OCI-LY7 (cell line): Measurements from ENCODE around the gene NPIPB8. TPM values are rescaled to one million over a fixed set of nuclear protein-coding genes. Genes with fewer than 3 reads are reported as not detected.
A peak's percentile ranks its signal among the peaks of the same experiment; 100 is the strongest.
"Not testable (repeated sequence)": the region's sequence is repeated elsewhere in the genome, so short reads cannot be mapped to it uniquely, and the experiment has no call there.

Experiments
- BruUV-seq: library from RNA; stranded (reverse); fragments of 400-500 nt; replicated peaks from 2 replicates; lab custom pipeline; 2021; lab: Mats Ljungman, UMichigan
- CTCF ChIA-PET: fragments of 300-600 bp; sonication (Branson Sonifier 250); formaldehyde crosslinking; loops from one replicate; lab custom pipeline; 2022; ENCODE audit warnings: antibody characterized with exemption; ENCODE audit not compliant: unreplicated experiment; lab: Charles Lee
- POLR2A ChIA-PET: fragments of 300-600 bp; sonication (Branson Sonifier 250); formaldehyde crosslinking; loops from one replicate; lab custom pipeline; 2022; ENCODE audit warnings: antibody characterized with exemption; lab: Charles Lee
- DNase-seq: peaks from one replicate; pipeline ENCODE4 v3.0.0-alpha.2; 2015; ENCODE audit warnings: low spot score
- H2AFZ ChIP-seq: fragments of 200-600 bp; sonication (generic), shearing (Covaris generic); 2 replicates; pipeline ENCODE4 v1.6.1; 2014; ENCODE audit warnings: mild to moderate bottlenecking, antibody characterized with exemption, low read length, moderate library complexity
- H3K27ac ChIP-seq: fragments of 200-600 bp; sonication (generic); 2 replicates; pipeline ENCODE4 v1.5.1; 2014; ENCODE audit warnings: mixed run types, low read depth, mild to moderate bottlenecking, moderate library complexity, low read length, inconsistent platforms; ENCODE audit not compliant: poor library complexity, severe bottlenecking
- H3K36me3 ChIP-seq: fragments of 200-600 bp; sonication (generic); 2 replicates; pipeline ENCODE4 v1.6.1; 2014; ENCODE audit warnings: mild to moderate bottlenecking, antibody characterized with exemption, low read length, moderate library complexity, mixed read lengths; ENCODE audit not compliant: insufficient read depth
- H3K4me1 ChIP-seq: fragments of 200-600 bp; sonication (generic); 2 replicates; pipeline ENCODE4 v1.5.1; 2014; ENCODE audit warnings: mild to moderate bottlenecking, low read length; ENCODE audit not compliant: insufficient read depth, poor library complexity, severe bottlenecking
- H3K4me2 ChIP-seq: fragments of 200-600 bp; sonication (generic); 2 replicates; pipeline ENCODE4 v1.6.1; 2014; ENCODE audit warnings: mild to moderate bottlenecking, low read length
- H3K4me3 ChIP-seq: fragments of 200-600 bp; sonication (generic); 2 replicates; pipeline ENCODE4 v1.5.1; 2014; ENCODE audit warnings: mild to moderate bottlenecking, low read depth, low read length; ENCODE audit not compliant: poor library complexity, severe bottlenecking
- H3K79me2 ChIP-seq: fragments of 200-600 bp; sonication (generic); 2 replicates; pipeline ENCODE4 v1.6.1; 2016; ENCODE audit warnings: low read depth, mild to moderate bottlenecking, low read length, moderate library complexity, mixed read lengths; ENCODE audit not compliant: insufficient read depth
- H3K9me2 ChIP-seq: fragments of 200-600 bp; sonication (generic); 2 replicates; pipeline ENCODE4 v1.6.1; 2016; ENCODE audit warnings: mild to moderate bottlenecking, low read length, mixed read lengths; ENCODE audit not compliant: insufficient read depth
- H3K9me3 ChIP-seq: fragments of 200-600 bp; sonication (generic); 2 replicates; pipeline ENCODE4 v1.6.1; 2014; ENCODE audit warnings: mild to moderate bottlenecking, mixed run types, low read length, mixed read lengths
- H4K20me1 ChIP-seq: fragments of 200-600 bp; sonication (generic); 2 replicates; pipeline ENCODE4 v1.6.1; 2014; ENCODE audit warnings: mild to moderate bottlenecking, antibody characterized with exemption, low read length, moderate library complexity, mixed read lengths; ENCODE audit not compliant: insufficient read depth
- CTCF ChIP-seq: fragments of 200-600 bp; sonication (generic); conservative IDR thresholded peaks from 2 replicates; pipeline ENCODE4 v1.5.1; 2014; ENCODE audit warnings: mild to moderate bottlenecking, antibody characterized with exemption, low read length, moderate library complexity, mixed read lengths
- EZH2phosphoT487 ChIP-seq: fragments of 200-600 bp; sonication (generic); IDR thresholded peaks from 2 replicates; pipeline ENCODE4 v1.6.1; 2018; ENCODE audit warnings: low read depth, borderline replicate concordance, mild to moderate bottlenecking, mixed run types, antibody characterized with exemption, low read length, moderate library complexity, mixed read lengths
- intact Hi-C: fragments of 100-400 bp; cut with micrococcal nuclease; formaldehyde crosslinking; loops from one replicate; pipeline ENCODE4 v1.10.0; 2022; ENCODE audit not compliant: unreplicated experiment
- total RNA-seq, 2 experiments: library from RNA; depleted of rRNA in 1 of 2; stranded (reverse); fragments of >200 nt in 1 of 2; shearing (Covaris generic) in 1 of 2; gene quantifications; 2 replicates each; pipeline ENCODE4 v1.2.3, GENCODE V29; 2014 to 2022

Gene NPIPB8
- total RNA-seq, 2 experiments from 2014 or later: 0.50 to 1.6 TPM

GRCh38 chr16:28601589-28601988 lies 36.3 kb upstream of the NPIPB8 start:
- intact Hi-C loops, H3K4me3 ChIP-seq, H3K9me3 ChIP-seq, POLR2A ChIA-PET, DNase-seq, H3K79me2 ChIP-seq, H3K9me2 ChIP-seq, H3K27ac ChIP-seq, CTCF ChIA-PET, H4K20me1 ChIP-seq, H3K4me2 ChIP-seq, BruUV-seq, H2AFZ ChIP-seq: not testable (repeated sequence)
- Histone ChIP-seq H3K4me1 (peaks cover 29% of the 10 kb centered on the region), H3K36me3 (peaks cover 12% of the 10 kb centered on the region)

DNA sequence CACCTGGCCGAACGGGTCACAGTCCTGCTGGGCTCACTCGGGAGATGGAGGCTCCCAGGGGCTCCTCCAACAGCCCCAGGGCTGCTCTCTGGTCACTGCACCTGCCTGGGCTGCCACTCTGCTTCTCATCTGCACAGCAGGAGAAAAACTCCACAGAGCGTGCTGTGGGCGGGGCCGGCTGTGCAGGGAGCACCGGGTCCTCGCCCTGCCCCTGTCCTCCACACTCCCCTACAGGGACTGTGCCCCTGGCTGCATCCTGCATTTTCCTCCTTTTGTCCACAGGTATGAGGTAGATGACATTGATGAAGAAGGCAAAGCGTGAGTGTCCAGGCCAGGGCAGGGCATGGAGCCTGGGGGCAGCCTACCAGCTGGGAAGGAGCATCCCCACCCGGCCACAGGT lies 35.8 kb upstream of the NPIPB8 start:
- Histone ChIP-seq H3K4me1 (peaks cover 24% of the 10 kb centered on the region), H3K36me3 (peaks cover 13% of the 10 kb centered on the region)
- POLR2A ChIA-PET, BruUV-seq, H3K4me2 ChIP-seq, CTCF ChIA-PET, DNase-seq, H3K27ac ChIP-seq, intact Hi-C loops, H3K9me2 ChIP-seq, H3K4me3 ChIP-seq, H2AFZ ChIP-seq, H4K20me1 ChIP-seq, H3K9me3 ChIP-seq, H3K79me2 ChIP-seq: not testable (repeated sequence)

- H3K9me2 ChIP-seq: no peaks in the 10 kb centered on the region
- H3K36me3 ChIP-seq: peaks cover 15% of the 10 kb centered on the region
- peak; percentile 47 for DNase-seq
- intact Hi-C loops: no loop called here
- H3K4me3 ChIP-seq: no peak overlapping the region
- H2AFZ ChIP-seq: no peak overlapping the region
- no peaks in the 10 kb centered on the region for H4K20me1 ChIP-seq
- no peaks in the 10 kb centered on the region for H3K79me2 ChIP-seq
- H3K4me1 ChIP-seq: peaks cover 20% of the 10 kb centered on the region
- BruUV-seq: no TSS peak
- no peaks in the 10 kb centered on the region for H3K9me3 ChIP-seq
- ChIA-PET POLR2A (no interaction called here), CTCF (no interaction called here)
- no peak overlapping the region for H3K27ac ChIP-seq
- no peak for TF ChIP-seq EZH2phosphoT487
- no peak for TF ChIP-seq CTCF
- H3K4me2 ChIP-seq: peak overlapping the region; percentile 37
Observed at GRCh38 chr16:28602529-28602928, 35.3 kb upstream of the NPIPB8 start.
